GM20431 (cell line): ENCODE data around the gene BCAS3.

Experiments used
- in situ Hi-C: fragments of 300-500 bp; cut with MseI, MboI; formaldehyde crosslinking; loops from one replicate; pipeline ENCODE4 v1.15.0; 2020; ENCODE audit warnings: low sequenced_read_pairs; ENCODE audit not compliant: unreplicated experiment

The BCAS3 gene

GRCh38 chr17:61202564-61202963 is 524.9 kb downstream of the BCAS3 start:
- in situ Hi-C loops: no loop called here

- in situ Hi-C loops: no loop called here
These were observed 526.0 kb downstream of the BCAS3 start for GRCh38 chr17:61203671-61204131.

- in situ Hi-C loops: no loop called here
These were observed 526.8 kb downstream of the BCAS3 start for GRCh38 chr17:61204456-61204855.

- in situ Hi-C loops: no loop called here
These were observed 527.8 kb downstream of the BCAS3 start for GRCh38 chr17:61205401-61205800.

GRCh38 chr17:61205931-61206330 is 528.3 kb downstream of the BCAS3 start:
- in situ Hi-C loops: no loop called here

GRCh38 chr17:61206922-61207321 is 529.3 kb downstream of the BCAS3 start:
- in situ Hi-C loops: no loop called here

- in situ Hi-C loops: no loop called here
These were observed 530.9 kb downstream of the BCAS3 start for GRCh38 chr17:61208301-61209105.

- in situ Hi-C loops: no loop called here
These were observed 531.4 kb downstream of the BCAS3 start for GRCh38 chr17:61209106-61209439.

- in situ Hi-C loops: no loop called here
These were observed 531.9 kb downstream of the BCAS3 start for GRCh38 chr17:61209525-61209924.

GRCh38 chr17:61211236-61211635 is 533.6 kb downstream of the BCAS3 start:
- in situ Hi-C loops: no loop called here

GRCh38 chr17:61212655-61213054 is 535.0 kb downstream of the BCAS3 start:
- in situ Hi-C loops: no loop called here

- in situ Hi-C loops: no loop called here
These were observed 537.1 kb downstream of the BCAS3 start for GRCh38 chr17:61214753-61215152.

- in situ Hi-C loops: no loop called here
These were observed 538.4 kb downstream of the BCAS3 start for GRCh38 chr17:61216066-61216465.

- in situ Hi-C loops: no loop called here
These were observed 540.3 kb downstream of the BCAS3 start for GRCh38 chr17:61217878-61218437.

GRCh38 chr17:61218438-61218837 is 540.8 kb downstream of the BCAS3 start:
- in situ Hi-C loops: no loop called here

GRCh38 chr17:61219460-61219859 is 541.8 kb downstream of the BCAS3 start:
- in situ Hi-C loops: no loop called here

- in situ Hi-C loops: no loop called here
These were observed 543.5 kb downstream of the BCAS3 start for GRCh38 chr17:61221181-61221580.

- in situ Hi-C loops: no loop called here
These were observed 544.2 kb downstream of the BCAS3 start for GRCh38 chr17:61221597-61222471.

GRCh38 chr17:61223725-61224124 is 546.1 kb downstream of the BCAS3 start:
- in situ Hi-C loops: no loop called here

- in situ Hi-C loops: no loop called here
These were observed 547.7 kb downstream of the BCAS3 start for GRCh38 chr17:61225178-61225882.
